Psoas muscle (tissue), 8 donors: ENCODE measurements around the gene TMA16. TPM values are rescaled to one million over a fixed set of nuclear protein-coding genes. Genes with fewer than 3 reads are reported as not detected.

Experiments
- ATAC-seq, 4 donors: fragments of 200-7000 bp; cut with Tn5 transposase; one replicate each; pipeline ENCODE4 v1.9.1; 2020; ENCODE audit warnings: moderate library complexity in 3 of 4, mild to moderate bottlenecking in 2 of 4
- DNase-seq, 2 donors: peaks; one replicate each; pipeline ENCODE4 v3.0.0-alpha.2; 2020
- H3K27ac ChIP-seq: fragments of 200-600 bp; one replicate; pipeline ENCODE4 v1.8.0; 2022
- H3K27me3 ChIP-seq, 3 donors: fragments of 200-600 bp in 1 of 3; one replicate each; pipeline versions ENCODE4 v1.6.1 to v1.8.0; 2013 to 2022; ENCODE audit warnings: low read length in 2 of 3, mild to moderate bottlenecking in 2 of 3, moderate library complexity in 1 of 3; ENCODE audit not compliant: insufficient read depth in 3 of 3
- H3K36me3 ChIP-seq, 2 donors: fragments of 200-600 bp in 1 of 2; one replicate each; pipeline versions ENCODE4 v1.6.1 to v1.8.0; 2013 to 2022; ENCODE audit warnings: low read depth in 1 of 2, mild to moderate bottlenecking in 1 of 2, moderate library complexity in 1 of 2; ENCODE audit not compliant: insufficient read depth in 1 of 2
- H3K4me1 ChIP-seq: fragments of 200-600 bp; one replicate; pipeline ENCODE4 v1.8.0; 2022
- H3K4me3 ChIP-seq: fragments of 200-600 bp; one replicate; pipeline ENCODE4 v1.8.0; 2022; ENCODE audit warnings: mild to moderate bottlenecking
- H3K9me3 ChIP-seq: fragments of 200-600 bp; one replicate; pipeline ENCODE4 v1.8.0; 2022
- CTCF ChIP-seq: fragments of 200-600 bp; IDR thresholded peaks from one replicate; pipeline ENCODE4 v1.8.0; 2022; ENCODE audit warnings: antibody characterized with exemption
- WGBS, 3 donors: extraction: QIAGEN DNeasy Blood & Tissue Kit; methylation state at CpG; one replicate each; pipeline versions ENCODE4 v1.1.6 to v1.1.7; 2013; 5-methylcytosine and 5-hydroxymethylcytosine counted together
- intact Hi-C, 2 donors: fragments of 100-400 bp; cut with DNase I; formaldehyde crosslinking; loops; one replicate each; pipeline versions ENCODE4 v1.11.0 to v1.14.2; 2022
- polyA plus RNA-seq, 3 donors: library from polyadenylated mRNA; stranded (reverse); fragments of 200-250 nt; gene quantifications; one replicate each; pipeline ENCODE4 v1.2.3, GENCODE V29; 2013
- total RNA-seq, 4 donors: library from RNA; stranded (reverse); fragmentation: NEBNext Ultra II Directional in 2 of 4; extraction: Animal tissue kit (Norgen Biotek cat#: 25700) in 2 of 4; gene quantifications; one replicate each; pipeline versions ENCODE4 v1.2.1 to v1.2.4, GENCODE V29; 2021 to 2023
- donor health status: healthy with polysubstance abuse.
- donor health status: DM: no; HTN: no; CAD: no; lungs with moderate emphysema.
- donor health status: Bipolar disorder and iron deficiency.
- donor health status: healthy.
- donor health status: DM: yes; HTN: yes; CAD: no.
- donor health status: DM: no; HTN: no; CAD: no.
- donor health status: DM: no; HTN: no; CAD: no.
- donor health status: DM: yes; HTN: yes; CAD: no.

The TMA16 gene
- total and polyA plus RNA-seq, 7 donors, result 4.6 to 14.7 (median 9.9) TPM

GRCh38 chr4:163563592-163563991 lies 69.1 kb downstream of the TMA16 start:
- Histone ChIP-seq H3K4me3 (no peak overlapping the region), H3K36me3 (no peaks in the 10 kb centered on the region), H3K27me3 (no peaks in the 10 kb centered on the region), H3K27ac (no peak overlapping the region), H3K4me1 (no peaks in the 10 kb centered on the region), H3K9me3 (peaks cover 7% of the 10 kb centered on the region)
- ATAC-seq (no peak), DNase-seq (no peak)
- intact Hi-C loops, result no loop called here
- no peak for TF ChIP-seq CTCF
- WGBS, 3 donors, result 83 to 84% (median 84%) methylated on average over 6 of the region's 6 CpGs

GRCh38 chr4:163564221-163564720 lies 69.8 kb downstream of the TMA16 start:
- Histone ChIP-seq H3K9me3 (peaks cover 7% of the 10 kb centered on the region), H3K4me1 (no peaks in the 10 kb centered on the region), H3K27me3 (no peaks in the 10 kb centered on the region), H3K4me3 (no peak overlapping the region), H3K27ac (no peak overlapping the region), H3K36me3 (no peaks in the 10 kb centered on the region)
- DNase-seq, result no peak
- no peak for TF ChIP-seq CTCF
- WGBS, 3 donors, result 89 to 95% (median 94%) methylated on average over 2 of the region's 2 CpGs
- no peak for ATAC-seq
- intact Hi-C loops, result no loop called here

- no peaks in the 10 kb centered on the region for H3K36me3 ChIP-seq
- 18 to 23% (median 22%) methylated on average over 5 of the region's 5 CpGs for WGBS, 3 donors
- H3K4me1 ChIP-seq, result no peaks in the 10 kb centered on the region
- no peaks in the 10 kb centered on the region for H3K27me3 ChIP-seq
- peaks cover 6% of the 10 kb centered on the region for H3K9me3 ChIP-seq
- DNase-seq, result no peak
- no peak overlapping the region for H3K4me3 ChIP-seq
- H3K27ac ChIP-seq, result no peak overlapping the region
- TF ChIP-seq CTCF, result no peak
- intact Hi-C loops, result no loop called here
- no peak for ATAC-seq
These were observed 71.0 kb downstream of the TMA16 start for GRCh38 chr4:163565226-163566135.

GRCh38 chr4:163566257-163566796 lies 71.8 kb downstream of the TMA16 start:
- intact Hi-C loops, result no loop called here

More at GRCh38 chr4:163566257-163566796, 71.8 kb downstream of the TMA16 start:
- H3K9me3 ChIP-seq, result no peaks in the 10 kb centered on the region
- no peaks in the 10 kb centered on the region for H3K36me3 ChIP-seq
- ATAC-seq, result no peak
- H3K27me3 ChIP-seq, result no peaks in the 10 kb centered on the region
- no peak overlapping the region for H3K27ac ChIP-seq
- no peak overlapping the region for H3K4me3 ChIP-seq
- no peak for DNase-seq
- WGBS, 3 donors, result 74 to 77% (median 76%) methylated on average over 4 of the region's 4 CpGs
- no peaks in the 10 kb centered on the region for H3K4me1 ChIP-seq
- no peak for TF ChIP-seq CTCF
